Measurements from ENCODE around the gene ENTPD3. TPM values are rescaled to one million over a fixed set of nuclear protein-coding genes. Genes with fewer than 3 reads are reported as not detected.

Gene ENTPD3
- total RNA-seq, 1 donor from 2014 or later, result 0.11 TPM

- Histone ChIP-seq H3K27ac (replicated peaks) (no peak overlapping the region), H3K4me1 (no peaks in the 10 kb centered on the region), H3K9me3 (replicated peaks) (peaks cover 14% of the 10 kb centered on the region), H3K27me3 (ENCODE audit: low read depth) (no peaks in the 10 kb centered on the region), H3K36me3 (no peaks in the 10 kb centered on the region), H3K4me3 (no peak overlapping the region)
- DNase-seq, result no peak
- TF ChIP-seq CTCF (IDR thresholded peaks at IDR 0.05; ENCODE audit: borderline replicate concordance), result no peak
- intact Hi-C loops (cut with micrococcal nuclease), result no loop called here
Observed at GRCh38 chr3:40377822-40378221, 9.2 kb upstream of the ENTPD3 start.

GRCh38 chr3:40379674-40380306 lies 7.2 kb upstream of the ENTPD3 start:
- intact Hi-C loops (cut with micrococcal nuclease), result no loop called here

DNA sequence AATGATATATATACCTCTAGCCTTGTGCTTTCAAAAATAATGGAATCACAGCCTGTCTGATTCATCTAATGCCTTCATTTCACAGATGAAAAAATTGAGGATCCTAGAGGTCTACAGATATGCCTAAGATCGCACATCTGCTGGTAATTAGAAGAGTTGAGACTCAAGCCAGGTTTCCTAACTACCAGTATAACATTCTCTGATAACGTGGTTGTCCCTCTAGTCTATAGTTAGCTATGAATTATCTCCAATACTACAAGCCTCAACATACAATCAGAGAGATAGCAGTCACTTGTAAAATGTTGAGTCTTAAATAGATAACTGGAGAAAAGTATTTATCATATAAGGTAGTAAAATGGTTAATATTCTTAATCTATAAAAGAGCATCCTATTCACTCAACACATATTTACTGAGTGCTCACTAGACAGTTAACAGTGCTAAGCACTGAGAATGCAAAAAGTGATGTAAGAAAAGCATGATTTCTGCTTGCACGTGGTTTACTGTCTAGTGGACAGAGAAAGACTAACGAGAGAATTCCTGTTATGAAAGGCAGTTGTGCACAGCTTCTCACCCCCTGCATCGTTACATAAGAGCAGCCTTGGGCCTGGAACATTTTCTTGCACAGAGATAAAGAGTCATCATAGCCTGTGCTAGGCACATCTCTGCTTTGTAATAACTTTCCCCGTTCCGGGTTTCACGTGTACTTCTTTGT lies 4.9 kb upstream of the ENTPD3 start:
- peaks cover 6% of the 10 kb centered on the region for H3K27me3 ChIP-seq (ENCODE audit: low read depth)
- H3K9me3 ChIP-seq (replicated peaks), result peaks cover 14% of the 10 kb centered on the region
- intact Hi-C loops (cut with micrococcal nuclease), result no loop called here
- no peaks in the 10 kb centered on the region for H3K36me3 ChIP-seq
- H3K4me1 ChIP-seq, result peaks cover under 1% of the 10 kb centered on the region
- no peak overlapping the region for H3K27ac ChIP-seq (replicated peaks)
- TF ChIP-seq CTCF (IDR thresholded peaks at IDR 0.05; ENCODE audit: borderline replicate concordance), result no peak
- no peak overlapping the region for H3K4me3 ChIP-seq
- no peak for DNase-seq

More at GRCh38 chr3:40379674-40380306, 7.2 kb upstream of the ENTPD3 start:
- no peaks in the 10 kb centered on the region for H3K27me3 ChIP-seq (ENCODE audit: low read depth)
- H3K4me3 ChIP-seq, result no peak overlapping the region
- TF ChIP-seq CTCF (IDR thresholded peaks at IDR 0.05; ENCODE audit: borderline replicate concordance), result no peak
- no peak for DNase-seq
- no peak overlapping the region for H3K27ac ChIP-seq (replicated peaks)
- H3K36me3 ChIP-seq, result no peaks in the 10 kb centered on the region
- H3K9me3 ChIP-seq (replicated peaks), result peaks cover 14% of the 10 kb centered on the region
- H3K4me1 ChIP-seq, result no peaks in the 10 kb centered on the region

DNA sequence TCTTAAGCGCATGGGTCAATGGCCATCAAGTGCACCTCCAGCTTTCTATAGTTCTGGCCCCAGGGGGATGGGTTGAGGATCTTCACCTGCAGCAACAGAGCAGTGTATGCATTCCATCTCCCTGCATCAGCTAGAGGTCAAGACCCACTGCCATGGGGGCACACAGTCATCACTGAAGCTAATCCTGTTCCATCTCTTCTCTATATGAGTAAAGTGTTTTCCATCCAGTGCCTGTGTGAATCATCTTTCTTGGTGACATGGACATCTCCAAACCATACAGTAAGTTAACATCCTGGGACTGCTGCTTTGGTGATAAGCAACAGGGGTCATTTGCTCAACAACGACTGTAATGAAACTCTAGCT lies 4.4 kb upstream of the ENTPD3 start:
- Histone ChIP-seq H3K27ac (replicated peaks) (no peak overlapping the region), H3K27me3 (ENCODE audit: low read depth) (peaks cover 11% of the 10 kb centered on the region), H3K9me3 (replicated peaks) (peaks cover 12% of the 10 kb centered on the region), H3K4me1 (peaks cover 5% of the 10 kb centered on the region), H3K4me3 (no peak overlapping the region), H3K36me3 (no peaks in the 10 kb centered on the region)
- intact Hi-C loops (cut with micrococcal nuclease), result no loop called here
- DNase-seq, result no peak
- no peak for TF ChIP-seq CTCF (IDR thresholded peaks at IDR 0.05; ENCODE audit: borderline replicate concordance)

- H3K27me3 ChIP-seq (ENCODE audit: low read depth), result peaks cover 16% of the 10 kb centered on the region
- H3K9me3 ChIP-seq (replicated peaks), result no peaks in the 10 kb centered on the region
- no peak for DNase-seq
- TF ChIP-seq CTCF (IDR thresholded peaks at IDR 0.05; ENCODE audit: borderline replicate concordance), result no peak
- intact Hi-C loops (cut with micrococcal nuclease), result no loop called here
- peaks cover 5% of the 10 kb centered on the region for H3K4me1 ChIP-seq
- H3K27ac ChIP-seq (replicated peaks), result no peak overlapping the region
- peaks cover under 1% of the 10 kb centered on the region for H3K36me3 ChIP-seq
- H3K4me3 ChIP-seq, result no peak overlapping the region
Observed at GRCh38 chr3:40386213-40386612, 771 bp upstream of the ENTPD3 start.
